Activated B cell treated with CpG ODN at 0.5 μM for 24 hours (primary cell): ENCODE results near the gene SLC25A31. TPM values are rescaled to one million over a fixed set of nuclear protein-coding genes. Genes with fewer than 3 reads are reported as not detected.

Source experiments
- ATAC-seq: fragments of 200-7000 bp; cut with Tn5 transposase; one replicate; pipeline ENCODE4 v1.10.0; 2021; ENCODE audit warnings: low read depth, mild to moderate bottlenecking, moderate library complexity
- CTCF ChIA-PET: fragments of 350-600 bp; sonication (Branson Sonifier 250); formaldehyde crosslinking; loops from one replicate; lab custom pipeline; 2021; ENCODE audit warnings: antibody characterized with exemption; lab: Charles Lee
- POLR2A ChIA-PET: fragments of 350-600 bp; sonication (Branson Sonifier 250); formaldehyde crosslinking; loops from one replicate; lab custom pipeline; 2021; ENCODE audit warnings: antibody characterized with exemption; lab: Charles Lee
- DNase-seq: peaks from one replicate; pipeline ENCODE4 v3.0.0; 2022
- H3K27ac Mint-ChIP-seq: one replicate; pipeline ENCODE4 v1.8.0; 2020; ENCODE audit warnings: mixed read lengths
- H3K27me3 Mint-ChIP-seq: one replicate; pipeline ENCODE4 v1.8.0; 2021; ENCODE audit warnings: mixed read lengths
- H3K36me3 Mint-ChIP-seq: one replicate; pipeline ENCODE4 v1.8.0; 2021; ENCODE audit warnings: low read depth, mixed read lengths
- H3K4me1 Mint-ChIP-seq: one replicate; pipeline ENCODE4 v1.8.0; 2021; ENCODE audit warnings: mixed read lengths
- H3K4me3 Mint-ChIP-seq: one replicate; pipeline ENCODE4 v1.8.0; 2020; ENCODE audit warnings: mild to moderate bottlenecking, mixed read lengths
- H3K9me3 Mint-ChIP-seq: one replicate; pipeline ENCODE4 v1.8.0; 2020; ENCODE audit warnings: mixed read lengths
- CTCF ChIP-seq: fragments of 200-600 bp; IDR thresholded peaks from one replicate; pipeline ENCODE4 v1.8.0; 2022; ENCODE audit warnings: antibody characterized with exemption, mild to moderate bottlenecking
- intact Hi-C: fragments of 100-400 bp; cut with micrococcal nuclease; formaldehyde crosslinking; loops from one replicate; pipeline ENCODE4 v1.15.1; 2024
- total RNA-seq: library from RNA; stranded (reverse); gene quantifications from 2 replicates; pipeline ENCODE4 v1.2.3, GENCODE V29; 2022

Gene SLC25A31
- total RNA-seq, 1 donor from 2014 or later, result not detected

DNA sequence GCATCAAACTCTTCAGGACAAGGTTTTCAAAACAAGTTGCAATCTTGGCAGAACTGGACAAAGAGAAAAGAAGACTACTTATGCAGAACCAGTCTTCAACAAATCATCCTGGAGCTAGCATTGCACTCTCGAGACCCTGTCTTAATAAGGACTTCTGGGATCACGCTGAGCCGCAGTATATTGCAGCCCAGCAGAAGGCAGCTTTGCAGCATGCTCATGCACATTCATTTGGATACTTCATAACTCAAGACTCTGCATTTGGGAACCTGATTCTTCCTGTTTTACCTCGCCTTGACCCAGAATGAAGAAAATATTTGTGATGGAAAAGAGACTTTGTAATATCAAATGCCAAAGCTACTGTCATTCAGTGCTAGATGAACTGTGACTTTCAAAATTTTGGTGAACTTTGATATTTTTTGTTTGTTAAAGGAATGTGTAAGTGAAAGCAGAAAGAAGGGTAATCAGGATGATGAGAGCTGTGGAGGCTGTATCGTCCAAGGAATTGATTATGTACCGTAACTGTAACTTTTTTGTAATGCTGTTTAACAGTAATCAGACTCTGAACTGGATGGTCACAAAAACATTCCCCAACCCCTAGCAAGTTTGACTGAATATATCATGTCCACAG lies 79.1 kb downstream of the SLC25A31 start:
- no peak for DNase-seq
- Mint-ChIP-seq H3K36me3 (no peaks in the 10 kb centered on the region), H3K9me3 (no peaks in the 10 kb centered on the region), H3K27ac (no peak overlapping the region), H3K4me1 (no peaks in the 10 kb centered on the region), H3K27me3 (no peaks in the 10 kb centered on the region), H3K4me3 (no peak overlapping the region)
- ATAC-seq, result no peak
- ChIA-PET POLR2A (no interaction called here), CTCF (no interaction called here)
- intact Hi-C loops, result no loop called here
- TF ChIP-seq CTCF, result no peak

DNA sequence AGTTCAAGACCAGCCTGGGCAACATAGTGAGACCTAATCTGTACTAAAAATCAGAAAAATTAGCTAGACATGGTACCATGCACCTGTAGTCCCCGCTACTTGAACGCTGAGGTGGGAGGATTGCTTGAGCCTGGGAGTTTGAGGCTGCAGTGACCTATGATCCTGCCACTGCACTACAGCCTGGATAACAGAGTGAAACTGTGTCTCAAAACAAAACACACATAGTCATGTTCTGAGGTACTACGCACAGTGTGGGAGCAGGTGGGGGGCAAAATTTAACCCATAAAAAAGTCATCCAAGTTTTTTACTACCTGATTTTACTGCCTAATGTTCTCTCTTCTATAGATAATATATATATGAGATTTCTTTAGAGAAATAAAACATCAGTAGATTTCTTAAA lies 80.4 kb downstream of the SLC25A31 start:
- no peaks in the 10 kb centered on the region for H3K36me3 Mint-ChIP-seq
- no peak overlapping the region for H3K4me3 Mint-ChIP-seq
- ATAC-seq (no peak), DNase-seq (no peak)
- ChIA-PET CTCF (no interaction called here), POLR2A (no interaction called here)
- H3K27me3 Mint-ChIP-seq, result no peaks in the 10 kb centered on the region
- TF ChIP-seq CTCF, result no peak
- H3K9me3 Mint-ChIP-seq, result no peaks in the 10 kb centered on the region
- intact Hi-C loops, result no loop called here
- H3K4me1 Mint-ChIP-seq, result no peaks in the 10 kb centered on the region
- no peak overlapping the region for H3K27ac Mint-ChIP-seq

DNA sequence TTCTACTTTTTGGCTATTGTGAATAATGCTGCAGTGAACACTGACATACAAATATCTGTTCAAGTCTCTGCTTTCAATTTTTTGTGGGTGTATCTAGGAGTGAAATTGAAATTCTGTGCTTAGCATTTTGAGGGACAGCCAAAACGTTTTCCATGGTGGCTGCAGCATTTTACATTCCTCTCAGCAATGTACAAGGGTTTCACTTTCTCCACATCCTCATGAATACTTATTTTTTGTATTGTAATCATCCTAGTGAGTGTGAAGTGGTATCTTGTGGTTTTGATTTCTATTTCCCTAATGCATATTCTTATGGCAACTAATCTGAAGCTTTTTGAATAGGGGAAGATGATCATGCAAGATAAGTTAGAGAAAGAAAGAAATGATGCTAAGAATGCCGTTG lies 92.2 kb downstream of the SLC25A31 start:
- CTCF ChIA-PET, result no interaction called here
- H3K27me3 Mint-ChIP-seq, result peaks cover 4% of the 10 kb centered on the region
- intact Hi-C loops, result no loop called here
- TF ChIP-seq CTCF, result no peak
- H3K27ac Mint-ChIP-seq, result no peak overlapping the region
- POLR2A ChIA-PET, result no interaction called here
- no peaks in the 10 kb centered on the region for H3K36me3 Mint-ChIP-seq
- H3K9me3 Mint-ChIP-seq, result no peaks in the 10 kb centered on the region
- no peak overlapping the region for H3K4me3 Mint-ChIP-seq
- no peak for ATAC-seq
- DNase-seq, result no peak
- no peaks in the 10 kb centered on the region for H3K4me1 Mint-ChIP-seq

Other genes with a start within 250 kb of the SLC25A31 start
- gene INTU, start 97.4 kb upstream of the SLC25A31 start, total RNA-seq, result 0.02 TPM in 1 of 2 replicates, not detected in the other
- gene HSPA4L, start 51.9 kb downstream of the SLC25A31 start, total RNA-seq, result 0.07 and 0.13 TPM in 2 replicates
- gene PLK4, start 150.5 kb downstream of the SLC25A31 start, total RNA-seq, result 3.4 and 3.8 TPM in 2 replicates
- 30.8 and 31.1 TPM in 2 replicates for gene MFSD8, start 234.8 kb downstream of the SLC25A31 start, total RNA-seq
- 12.8 and 13.9 TPM in 2 replicates for gene ABHD18, start 235.0 kb downstream of the SLC25A31 start, total RNA-seq